ENCODE measurements around the gene NUTM1.

DNA sequence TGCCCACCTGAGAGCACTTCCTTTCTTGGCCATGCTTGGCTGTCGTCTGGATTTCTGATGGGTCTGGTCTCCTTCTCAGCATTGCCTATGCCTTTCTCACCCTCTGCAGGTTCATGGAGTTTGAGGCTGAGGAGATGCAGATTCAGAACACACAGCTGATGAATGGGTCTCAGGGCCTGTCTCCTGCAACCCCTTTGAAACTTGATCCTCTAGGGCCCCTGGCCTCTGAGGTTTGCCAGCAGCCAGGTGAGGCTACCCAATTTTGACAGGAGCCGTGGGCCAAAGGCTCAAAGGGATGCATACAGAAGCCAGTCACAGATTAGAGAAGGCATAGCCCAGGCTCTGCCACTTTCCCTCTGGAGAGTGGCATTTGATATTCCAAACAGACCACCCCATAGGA lies 10.5 kb downstream of the NUTM1 start:
- no peak for TF ChIP-seq POLR2AphosphoS5 (IDR thresholded peaks at IDR 0.05; ENCODE audit: low read depth, low read length)
- no peak for TF ChIP-seq TAF1 (IDR thresholded peaks at IDR 0.05; ENCODE audit: borderline replicate concordance, insufficient read depth, low read length)
- TF ChIP-seq, protein P1, sequence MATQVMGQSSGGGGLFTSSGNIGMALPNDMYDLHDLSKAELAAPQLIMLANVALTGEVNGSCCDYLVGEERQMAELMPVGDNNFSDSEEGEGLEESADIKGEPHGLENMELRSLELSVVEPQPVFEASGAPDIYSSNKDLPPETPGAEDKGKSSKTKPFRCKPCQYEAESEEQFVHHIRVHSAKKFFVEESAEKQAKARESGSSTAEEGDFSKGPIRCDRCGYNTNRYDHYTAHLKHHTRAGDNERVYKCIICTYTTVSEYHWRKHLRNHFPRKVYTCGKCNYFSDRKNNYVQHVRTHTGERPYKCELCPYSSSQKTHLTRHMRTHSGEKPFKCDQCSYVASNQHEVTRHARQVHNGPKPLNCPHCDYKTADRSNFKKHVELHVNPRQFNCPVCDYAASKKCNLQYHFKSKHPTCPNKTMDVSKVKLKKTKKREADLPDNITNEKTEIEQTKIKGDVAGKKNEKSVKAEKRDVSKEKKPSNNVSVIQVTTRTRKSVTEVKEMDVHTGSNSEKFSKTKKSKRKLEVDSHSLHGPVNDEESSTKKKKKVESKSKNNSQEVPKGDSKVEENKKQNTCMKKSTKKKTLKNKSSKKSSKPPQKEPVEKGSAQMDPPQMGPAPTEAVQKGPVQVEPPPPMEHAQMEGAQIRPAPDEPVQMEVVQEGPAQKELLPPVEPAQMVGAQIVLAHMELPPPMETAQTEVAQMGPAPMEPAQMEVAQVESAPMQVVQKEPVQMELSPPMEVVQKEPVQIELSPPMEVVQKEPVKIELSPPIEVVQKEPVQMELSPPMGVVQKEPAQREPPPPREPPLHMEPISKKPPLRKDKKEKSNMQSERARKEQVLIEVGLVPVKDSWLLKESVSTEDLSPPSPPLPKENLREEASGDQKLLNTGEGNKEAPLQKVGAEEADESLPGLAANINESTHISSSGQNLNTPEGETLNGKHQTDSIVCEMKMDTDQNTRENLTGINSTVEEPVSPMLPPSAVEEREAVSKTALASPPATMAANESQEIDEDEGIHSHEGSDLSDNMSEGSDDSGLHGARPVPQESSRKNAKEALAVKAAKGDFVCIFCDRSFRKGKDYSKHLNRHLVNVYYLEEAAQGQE (IDR thresholded peaks at IDR 0.05; ENCODE audit: insufficient read depth in 1 of 2, low read depth in 2 of 2, low read length in 2 of 2), result no peak
- no peak for TF ChIP-seq SIN3A (IDR thresholded peaks at IDR 0.05; ENCODE audit: borderline replicate concordance, insufficient read depth, low read length)
